ENCODE data around the gene DNAL1.
"Not testable (repeated sequence)": the region's sequence is repeated elsewhere in the genome, so short reads cannot be mapped to it uniquely, and the experiment has no call there.

The DNAL1 gene

GRCh38 chr14:73708076-73708475 lies 63.3 kb downstream of the DNAL1 start:
- not testable (repeated sequence) for DNase-seq (ENCODE audit: low read depth in 2 of 2)

- no peak for DNase-seq (ENCODE audit: low read depth in 2 of 2)
These were observed 65.2 kb downstream of the DNAL1 start for GRCh38 chr14:73709904-73710469.

- no peak for DNase-seq (ENCODE audit: low read depth in 2 of 2)
These were observed 66.0 kb downstream of the DNAL1 start for GRCh38 chr14:73710737-73711136.

GRCh38 chr14:73712071-73712506 lies 67.3 kb downstream of the DNAL1 start:
- no peak for DNase-seq (ENCODE audit: low read depth in 2 of 2)

- DNase-seq (ENCODE audit: low read depth in 2 of 2), result no peak
These were observed 67.9 kb downstream of the DNAL1 start for GRCh38 chr14:73712540-73713180.

- DNase-seq (ENCODE audit: low read depth in 2 of 2), result no peak
These were observed 68.5 kb downstream of the DNAL1 start for GRCh38 chr14:73713206-73713802.

- DNase-seq (ENCODE audit: low read depth in 2 of 2), result peak; percentile 47 to 55
These were observed 69.2 kb downstream of the DNAL1 start, which contains the start of gene PNMA1 for GRCh38 chr14:73713803-73714655. TSS of gene PNMA1 (minus strand) at chr14:73714384. CDS start at chr14:73713639, 745 bp downstream.

- DNase-seq (ENCODE audit: low read depth in 2 of 2), result no peak
These were observed 69.9 kb downstream of the DNAL1 start for GRCh38 chr14:73714656-73715081.

- no peak for DNase-seq (ENCODE audit: low read depth in 2 of 2)
These were observed 70.9 kb downstream of the DNAL1 start for GRCh38 chr14:73715707-73716106.

GRCh38 chr14:73717266-73717665 lies 72.5 kb downstream of the DNAL1 start:
- no peak for DNase-seq (ENCODE audit: low read depth in 2 of 2)

- no peak for DNase-seq (ENCODE audit: low read depth in 2 of 2)
These were observed 73.1 kb downstream of the DNAL1 start for GRCh38 chr14:73717711-73718417.

- DNase-seq (ENCODE audit: low read depth in 2 of 2), result no peak
These were observed 73.8 kb downstream of the DNAL1 start for GRCh38 chr14:73718418-73719251.

GRCh38 chr14:73719361-73719760 lies 74.6 kb downstream of the DNAL1 start:
- no peak for DNase-seq (ENCODE audit: low read depth in 2 of 2)

- no peak for DNase-seq (ENCODE audit: low read depth in 2 of 2)
These were observed 75.0 kb downstream of the DNAL1 start for GRCh38 chr14:73719791-73720190.

- no peak for DNase-seq (ENCODE audit: low read depth in 2 of 2)
These were observed 75.8 kb downstream of the DNAL1 start for GRCh38 chr14:73720636-73721035.

- no peak for DNase-seq (ENCODE audit: low read depth in 2 of 2)
These were observed 76.5 kb downstream of the DNAL1 start for GRCh38 chr14:73721101-73721821.

- no peak for DNase-seq (ENCODE audit: low read depth in 2 of 2)
These were observed 77.8 kb downstream of the DNAL1 start for GRCh38 chr14:73722581-73722980.

- DNase-seq (ENCODE audit: low read depth in 2 of 2), result no peak
These were observed 78.6 kb downstream of the DNAL1 start for GRCh38 chr14:73723406-73723796.

GRCh38 chr14:73723797-73724661 lies 79.2 kb downstream of the DNAL1 start:
- DNase-seq (ENCODE audit: low read depth in 2 of 2), result peak; percentile 87 to 89
